ENCODE results near the gene BEND4. TPM values are rescaled to one million over a fixed set of nuclear protein-coding genes. Genes with fewer than 3 reads are reported as not detected.

Gene BEND4
- total RNA-seq, 1 experiment from 2014 or later, result 0.13 TPM

GRCh38 chr4:42148425-42148824 lies 4.0 kb downstream of the BEND4 start:
- ChIA-PET CTCF (no interaction called here), POLR2A (ENCODE audit: low non-redundant PET) (no interaction called here)
- Histone ChIP-seq H3K4me3 (ENCODE audit: low read depth, low read length, poor library complexity, severe bottlenecking) (no peak overlapping the region), H3K4me1 (ENCODE audit: insufficient read depth, low read length, poor library complexity, severe bottlenecking) (peaks cover 12% of the 10 kb centered on the region), H3K9me3 (ENCODE audit: low read depth, low read length, poor library complexity, severe bottlenecking) (no peaks in the 10 kb centered on the region), H3K36me3 (ENCODE audit: insufficient read depth, low read length, poor library complexity, severe bottlenecking) (no peaks in the 10 kb centered on the region), H3K27ac (ENCODE audit: low read depth, low read length, poor library complexity, severe bottlenecking) (no peak overlapping the region), H3K27me3 (replicated peaks; ENCODE audit: insufficient read depth, low read depth, low read length, poor library complexity) (peaks cover 87% of the 10 kb centered on the region)
- intact Hi-C loops (cut with micrococcal nuclease; ENCODE audit: unreplicated experiment), result no loop called here
- no TSS peak for BruUV-seq (replicated peaks)
- peak; percentile 23 for DNase-seq (ENCODE audit: low spot score)
- TF ChIP-seq EZH2 (IDR thresholded peaks at IDR 0.05; ENCODE audit: borderline replicate concordance, low read depth, low read length, poor library complexity, severe bottlenecking) (no peak), CTCF (conservative IDR thresholded peaks at IDR 0.05; ENCODE audit: low read depth, low read length) (no peak)

GRCh38 chr4:42144028-42144427 lies 8.4 kb downstream of the BEND4 start:
- DNase-seq (ENCODE audit: low spot score), result no peak
- Histone ChIP-seq H3K36me3 (ENCODE audit: insufficient read depth, low read length, poor library complexity, severe bottlenecking) (no peaks in the 10 kb centered on the region), H3K27me3 (replicated peaks; ENCODE audit: insufficient read depth, low read depth, low read length, poor library complexity) (peaks cover 52% of the 10 kb centered on the region), H3K9me3 (ENCODE audit: low read depth, low read length, poor library complexity, severe bottlenecking) (no peaks in the 10 kb centered on the region), H3K27ac (ENCODE audit: low read depth, low read length, poor library complexity, severe bottlenecking) (no peak overlapping the region), H3K4me3 (ENCODE audit: low read depth, low read length, poor library complexity, severe bottlenecking) (no peak overlapping the region), H3K4me1 (ENCODE audit: insufficient read depth, low read length, poor library complexity, severe bottlenecking) (no peaks in the 10 kb centered on the region)
- ChIA-PET POLR2A (ENCODE audit: low non-redundant PET) (no interaction called here), CTCF (no interaction called here)
- intact Hi-C loops (cut with micrococcal nuclease; ENCODE audit: unreplicated experiment), result no loop called here
- TF ChIP-seq EZH2 (IDR thresholded peaks at IDR 0.05; ENCODE audit: borderline replicate concordance, low read depth, low read length, poor library complexity, severe bottlenecking), result no peak
- no peak for TF ChIP-seq CTCF (conservative IDR thresholded peaks at IDR 0.05; ENCODE audit: low read depth, low read length)
- no TSS peak for BruUV-seq (replicated peaks)

- no peak for DNase-seq (ENCODE audit: low spot score)
- Histone ChIP-seq H3K4me1 (ENCODE audit: insufficient read depth, low read length, poor library complexity, severe bottlenecking) (no peaks in the 10 kb centered on the region), H3K4me3 (ENCODE audit: low read depth, low read length, poor library complexity, severe bottlenecking) (no peak overlapping the region), H3K9me3 (ENCODE audit: low read depth, low read length, poor library complexity, severe bottlenecking) (no peaks in the 10 kb centered on the region), H3K36me3 (ENCODE audit: insufficient read depth, low read length, poor library complexity, severe bottlenecking) (no peaks in the 10 kb centered on the region), H3K27me3 (replicated peaks; ENCODE audit: insufficient read depth, low read depth, low read length, poor library complexity) (peaks cover 52% of the 10 kb centered on the region), H3K27ac (ENCODE audit: low read depth, low read length, poor library complexity, severe bottlenecking) (no peak overlapping the region)
- POLR2A ChIA-PET (ENCODE audit: low non-redundant PET), result no interaction called here
- TF ChIP-seq EZH2 (IDR thresholded peaks at IDR 0.05; ENCODE audit: borderline replicate concordance, low read depth, low read length, poor library complexity, severe bottlenecking) (no peak), CTCF (conservative IDR thresholded peaks at IDR 0.05; ENCODE audit: low read depth, low read length) (no peak)
- BruUV-seq (replicated peaks), result no TSS peak
- intact Hi-C loops (cut with micrococcal nuclease; ENCODE audit: unreplicated experiment), result no loop called here
- CTCF ChIA-PET, result no interaction called here
These were observed 9.9 kb downstream of the BEND4 start for GRCh38 chr4:42142591-42142990.

Measured in A673 (cell line).